Measurements from ENCODE around the gene PLA2G2F. TPM values are rescaled to one million over a fixed set of nuclear protein-coding genes. Genes with fewer than 3 reads are reported as not detected.

PLA2G2F gene
- total RNA-seq, 1 experiment from 2014 or later, result not detected

DNA sequence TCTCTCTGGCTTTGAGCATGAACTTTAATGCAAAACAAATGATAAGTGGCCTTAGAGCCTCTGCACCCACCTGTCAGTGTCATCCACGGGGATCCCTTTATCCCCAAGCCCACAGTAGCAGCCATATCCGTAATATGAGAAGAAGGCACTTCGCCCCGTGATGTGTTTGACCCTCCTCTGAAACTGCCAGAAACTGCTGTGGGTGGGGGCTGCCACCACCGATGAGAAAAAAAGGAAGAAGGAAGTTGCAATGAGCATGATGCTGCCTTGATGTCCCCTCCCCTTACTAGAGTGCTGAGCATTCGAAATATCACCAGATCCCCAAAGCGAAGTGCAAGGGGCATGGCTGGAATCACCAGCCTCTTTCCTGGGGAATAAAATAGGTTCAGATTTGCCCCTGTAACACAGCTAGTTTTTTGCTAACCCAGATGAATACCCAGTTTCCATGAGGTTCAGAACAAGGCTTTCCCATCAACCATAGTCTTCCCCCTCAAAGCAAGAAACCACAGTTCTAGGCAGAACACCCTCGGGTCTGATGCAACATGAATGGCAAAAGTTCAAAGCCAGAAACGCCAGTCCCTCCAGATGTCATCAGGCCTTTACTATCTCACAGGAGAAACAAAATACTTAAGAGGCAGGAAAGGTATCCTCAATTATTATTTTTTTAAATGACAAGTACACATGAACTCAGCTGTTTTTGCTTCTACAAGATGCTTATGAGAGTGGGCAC lies 36.0 kb downstream of the PLA2G2F start:
- H3K27ac ChIP-seq (ENCODE audit: low read length), result no peak overlapping the region
- ATAC-seq (no peak), DNase-seq (ENCODE audit: low read depth, low spot score) (no peak)
- intact Hi-C loops (cut with micrococcal nuclease; ENCODE audit: unreplicated experiment) (no loop called here), in situ Hi-C loops (cut with HindIII; ENCODE audit: low pct_unique_long_range_greater_than_20kb, low sequenced_read_pairs) (no loop called here)
- H3K4me3 ChIP-seq (ENCODE audit: low read depth in 2 of 2, low read length in 2 of 2), result no peak overlapping the region
- POLR2A ChIA-PET, result interaction anchor here (0.5 kb wide), 1 partner anchor 42 kb away, joined by 5 read pairs; no protein-coding TSS in a partner anchor
- CTCF ChIA-PET, result interaction anchor here (0.6 kb wide), 1 partner anchor 38 kb away, joined by 3 read pairs; no protein-coding TSS in a partner anchor
- no peaks in the 10 kb centered on the region for H3K9me3 ChIP-seq (ENCODE audit: control insufficient read depth, insufficient read depth, low read depth, low read length)
- no TSS peak for BruUV-seq (replicated peaks)
- H3K27me3 ChIP-seq (ENCODE audit: control insufficient read depth, insufficient read depth, low read length), result peaks cover 10% of the 10 kb centered on the region
- no peaks in the 10 kb centered on the region for H3K4me1 ChIP-seq (ENCODE audit: control insufficient read depth, insufficient read depth, low read length)
- H3K36me3 ChIP-seq (ENCODE audit: control insufficient read depth, insufficient read depth, low read length), result no peaks in the 10 kb centered on the region
- TF ChIP-seq TCF7L2 (IDR thresholded peaks at IDR 0.05; ENCODE audit: low read depth, low read length) (no peak), SIN3A (IDR thresholded peaks at IDR 0.05; ENCODE audit: borderline replicate concordance, insufficient read depth, low read depth, low read length) (no peak), POLR2AphosphoS5 (IDR thresholded peaks at IDR 0.05; ENCODE audit: low read depth, low read length) (no peak)
- TF ChIP-seq, protein P1, sequence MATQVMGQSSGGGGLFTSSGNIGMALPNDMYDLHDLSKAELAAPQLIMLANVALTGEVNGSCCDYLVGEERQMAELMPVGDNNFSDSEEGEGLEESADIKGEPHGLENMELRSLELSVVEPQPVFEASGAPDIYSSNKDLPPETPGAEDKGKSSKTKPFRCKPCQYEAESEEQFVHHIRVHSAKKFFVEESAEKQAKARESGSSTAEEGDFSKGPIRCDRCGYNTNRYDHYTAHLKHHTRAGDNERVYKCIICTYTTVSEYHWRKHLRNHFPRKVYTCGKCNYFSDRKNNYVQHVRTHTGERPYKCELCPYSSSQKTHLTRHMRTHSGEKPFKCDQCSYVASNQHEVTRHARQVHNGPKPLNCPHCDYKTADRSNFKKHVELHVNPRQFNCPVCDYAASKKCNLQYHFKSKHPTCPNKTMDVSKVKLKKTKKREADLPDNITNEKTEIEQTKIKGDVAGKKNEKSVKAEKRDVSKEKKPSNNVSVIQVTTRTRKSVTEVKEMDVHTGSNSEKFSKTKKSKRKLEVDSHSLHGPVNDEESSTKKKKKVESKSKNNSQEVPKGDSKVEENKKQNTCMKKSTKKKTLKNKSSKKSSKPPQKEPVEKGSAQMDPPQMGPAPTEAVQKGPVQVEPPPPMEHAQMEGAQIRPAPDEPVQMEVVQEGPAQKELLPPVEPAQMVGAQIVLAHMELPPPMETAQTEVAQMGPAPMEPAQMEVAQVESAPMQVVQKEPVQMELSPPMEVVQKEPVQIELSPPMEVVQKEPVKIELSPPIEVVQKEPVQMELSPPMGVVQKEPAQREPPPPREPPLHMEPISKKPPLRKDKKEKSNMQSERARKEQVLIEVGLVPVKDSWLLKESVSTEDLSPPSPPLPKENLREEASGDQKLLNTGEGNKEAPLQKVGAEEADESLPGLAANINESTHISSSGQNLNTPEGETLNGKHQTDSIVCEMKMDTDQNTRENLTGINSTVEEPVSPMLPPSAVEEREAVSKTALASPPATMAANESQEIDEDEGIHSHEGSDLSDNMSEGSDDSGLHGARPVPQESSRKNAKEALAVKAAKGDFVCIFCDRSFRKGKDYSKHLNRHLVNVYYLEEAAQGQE (IDR thresholded peaks at IDR 0.05; ENCODE audit: insufficient read depth in 1 of 2, low read depth in 2 of 2, low read length in 1 of 2), result no peak
- TF ChIP-seq, protein P2, sequence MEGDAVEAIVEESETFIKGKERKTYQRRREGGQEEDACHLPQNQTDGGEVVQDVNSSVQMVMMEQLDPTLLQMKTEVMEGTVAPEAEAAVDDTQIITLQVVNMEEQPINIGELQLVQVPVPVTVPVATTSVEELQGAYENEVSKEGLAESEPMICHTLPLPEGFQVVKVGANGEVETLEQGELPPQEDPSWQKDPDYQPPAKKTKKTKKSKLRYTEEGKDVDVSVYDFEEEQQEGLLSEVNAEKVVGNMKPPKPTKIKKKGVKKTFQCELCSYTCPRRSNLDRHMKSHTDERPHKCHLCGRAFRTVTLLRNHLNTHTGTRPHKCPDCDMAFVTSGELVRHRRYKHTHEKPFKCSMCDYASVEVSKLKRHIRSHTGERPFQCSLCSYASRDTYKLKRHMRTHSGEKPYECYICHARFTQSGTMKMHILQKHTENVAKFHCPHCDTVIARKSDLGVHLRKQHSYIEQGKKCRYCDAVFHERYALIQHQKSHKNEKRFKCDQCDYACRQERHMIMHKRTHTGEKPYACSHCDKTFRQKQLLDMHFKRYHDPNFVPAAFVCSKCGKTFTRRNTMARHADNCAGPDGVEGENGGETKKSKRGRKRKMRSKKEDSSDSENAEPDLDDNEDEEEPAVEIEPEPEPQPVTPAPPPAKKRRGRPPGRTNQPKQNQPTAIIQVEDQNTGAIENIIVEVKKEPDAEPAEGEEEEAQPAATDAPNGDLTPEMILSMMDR (IDR thresholded peaks at IDR 0.05), result no peak

DNA sequence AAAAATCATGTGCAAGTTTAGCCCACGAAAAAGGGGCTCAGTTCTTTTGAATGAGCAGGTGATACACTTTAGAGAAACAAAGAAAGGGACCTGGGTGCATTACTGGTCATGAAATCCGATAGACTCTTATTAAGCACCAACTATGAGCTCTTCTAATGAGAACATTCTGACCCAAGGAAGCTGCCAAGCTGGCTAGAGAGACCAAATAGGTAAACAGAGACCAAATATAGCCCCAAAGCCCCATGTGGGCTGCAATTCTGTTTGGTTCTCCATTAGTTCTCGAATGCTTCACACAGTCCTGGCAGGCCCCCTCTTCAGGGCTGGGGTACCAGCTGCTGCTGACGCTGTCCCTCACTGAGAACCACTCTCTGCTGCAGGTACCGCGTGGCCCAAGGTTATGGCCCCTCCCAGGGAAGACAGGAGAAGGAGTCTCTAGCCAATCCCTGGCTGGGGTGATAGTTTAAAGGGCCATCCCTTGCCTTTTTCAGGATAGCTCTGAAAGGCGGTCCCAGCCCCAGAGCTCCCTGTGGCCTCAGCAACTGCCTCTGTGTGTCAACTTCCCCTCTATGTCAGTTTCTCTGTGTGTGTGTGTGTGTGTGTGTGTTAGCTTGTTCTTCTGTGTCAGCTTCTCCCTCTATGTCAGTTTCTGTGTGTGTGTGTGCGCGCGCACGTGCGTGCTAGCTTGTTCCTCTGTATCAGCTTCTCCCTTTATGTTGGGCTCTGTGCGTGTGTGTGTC lies 39.7 kb downstream of the PLA2G2F start:
- Histone ChIP-seq H3K36me3 (ENCODE audit: control insufficient read depth, insufficient read depth, low read length) (no peaks in the 10 kb centered on the region), H3K9me3 (ENCODE audit: control insufficient read depth, insufficient read depth, low read depth, low read length) (no peaks in the 10 kb centered on the region), H3K27ac (ENCODE audit: low read length) (no peak overlapping the region), H3K27me3 (ENCODE audit: control insufficient read depth, insufficient read depth, low read length) (peaks cover 13% of the 10 kb centered on the region), H3K4me1 (ENCODE audit: control insufficient read depth, insufficient read depth, low read length) (no peaks in the 10 kb centered on the region), H3K4me3 (ENCODE audit: low read depth in 2 of 2, low read length in 2 of 2) (no peak overlapping the region)
- ATAC-seq, result no peak
- TF ChIP-seq SIN3A (IDR thresholded peaks at IDR 0.05; ENCODE audit: borderline replicate concordance, insufficient read depth, low read depth, low read length) (no peak), POLR2AphosphoS5 (IDR thresholded peaks at IDR 0.05; ENCODE audit: low read depth, low read length) (no peak), TCF7L2 (IDR thresholded peaks at IDR 0.05; ENCODE audit: low read depth, low read length) (no peak)
- TF ChIP-seq, protein P2 (IDR thresholded peaks at IDR 0.05), result no peak
- TF ChIP-seq, protein P1 (IDR thresholded peaks at IDR 0.05; ENCODE audit: insufficient read depth in 1 of 2, low read depth in 2 of 2, low read length in 1 of 2), result no peak
- intact Hi-C loops (cut with micrococcal nuclease; ENCODE audit: unreplicated experiment) (no loop called here), in situ Hi-C loops (cut with HindIII; ENCODE audit: low pct_unique_long_range_greater_than_20kb, low sequenced_read_pairs) (no loop called here)
- CTCF ChIA-PET, result interaction anchor here (0.6 to 0.7 kb wide), 2 partner anchors 24 to 259 kb away, joined by 3 read pairs; no protein-coding TSS in a partner anchor
- POLR2A ChIA-PET, result no interaction called here
- no TSS peak for BruUV-seq (replicated peaks)
- no peak for DNase-seq (ENCODE audit: low read depth, low spot score)
